GM19025 (cell line): ENCODE measurements around the gene C18orf32.
"Not testable (repeated sequence)": the region's sequence is repeated elsewhere in the genome, so short reads cannot be mapped to it uniquely, and the experiment has no call there.

Experiments
- ATAC-seq: cut with Tn5 transposase; IDR thresholded peaks from one replicate; pipeline ENCODE4 v1.9.1; 2021; ENCODE audit warnings: mild to moderate bottlenecking, low read depth, moderate library complexity; ENCODE audit not compliant: unreplicated experiment

C18orf32 gene

DNA sequence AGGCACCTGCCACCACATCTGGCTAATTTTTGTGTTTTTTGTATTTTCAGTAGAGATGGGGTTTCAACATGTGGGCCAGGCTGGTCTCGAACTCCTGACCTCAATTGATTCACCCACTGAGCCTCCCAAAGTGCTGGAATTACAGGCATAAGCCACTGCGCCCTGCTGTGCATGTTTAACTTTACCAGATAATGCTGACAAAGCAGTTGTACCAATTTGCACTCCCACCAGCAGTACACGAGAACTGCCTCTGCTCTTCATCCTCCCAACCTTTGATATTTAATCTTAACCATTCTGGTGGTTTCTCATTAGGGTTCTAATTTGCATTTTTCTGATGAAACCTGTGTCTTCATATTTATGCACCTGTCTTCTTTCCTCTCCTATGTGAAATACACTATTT lies 14.6 kb downstream of the C18orf32 start:
- ATAC-seq, result no peak

DNA sequence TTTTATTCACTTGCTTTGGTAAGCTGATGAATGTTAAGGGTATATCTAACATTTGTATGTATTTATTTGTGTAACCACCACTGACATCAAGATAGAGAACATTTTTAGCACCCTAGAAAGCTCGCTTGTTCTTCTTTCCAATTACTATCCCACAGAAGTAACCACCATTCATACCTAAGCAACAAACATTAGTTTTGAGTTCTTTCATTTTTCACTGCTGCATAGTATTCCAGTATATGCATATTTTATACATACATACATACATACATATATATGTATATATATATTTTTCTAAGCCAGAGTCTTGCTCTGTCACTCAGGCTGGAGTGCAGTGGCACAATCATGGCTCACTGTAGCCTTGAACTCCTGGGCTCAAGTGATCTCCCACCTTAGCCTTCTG lies 15.5 kb downstream of the C18orf32 start:
- ATAC-seq, result no peak

DNA sequence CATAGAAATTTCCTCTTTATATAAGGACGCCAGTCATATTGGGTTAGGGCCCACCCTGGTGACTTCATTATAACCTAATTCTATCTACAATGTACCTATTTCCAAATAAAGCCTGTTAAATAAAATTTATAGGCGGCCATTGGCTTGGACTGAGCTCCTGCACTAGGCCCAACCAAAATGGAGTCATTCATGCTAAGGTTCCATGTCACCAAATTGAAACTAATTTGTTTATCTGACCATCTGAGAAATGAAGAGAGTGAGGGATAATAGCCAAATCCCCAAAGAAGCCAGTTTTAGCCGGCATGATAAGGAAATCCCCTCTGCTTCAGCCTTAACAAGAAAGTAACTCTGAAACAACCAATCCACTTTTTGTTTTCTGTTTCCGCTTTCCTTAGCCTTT lies 19.4 kb downstream of the C18orf32 start:
- no peak for ATAC-seq

DNA sequence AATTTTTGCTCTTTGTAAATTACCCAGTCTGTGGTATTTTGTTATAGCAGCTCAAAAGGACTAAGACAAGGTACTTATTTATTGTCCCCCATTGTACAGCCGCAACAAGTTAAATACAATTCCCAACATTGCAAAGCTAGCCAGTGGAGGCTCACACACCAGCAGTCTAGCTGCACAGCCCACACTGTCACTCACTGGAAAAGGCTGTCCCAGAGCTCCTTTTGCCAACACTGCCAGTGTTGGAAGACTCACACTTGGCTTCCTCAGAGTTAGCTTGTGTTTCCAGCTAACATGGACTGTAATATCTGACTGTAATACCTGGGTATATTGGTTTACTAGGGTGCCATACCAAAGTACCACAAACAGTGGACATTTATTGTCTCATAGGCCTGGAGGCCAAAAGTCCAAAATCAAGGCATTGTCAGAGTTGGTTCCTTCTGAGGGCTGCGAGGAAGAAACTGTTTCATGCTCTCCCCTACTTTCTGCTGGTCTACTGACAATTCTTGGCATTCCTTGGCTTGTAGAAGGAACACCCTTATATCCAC lies 19.9 kb downstream of the C18orf32 start:
- no peak for ATAC-seq

DNA sequence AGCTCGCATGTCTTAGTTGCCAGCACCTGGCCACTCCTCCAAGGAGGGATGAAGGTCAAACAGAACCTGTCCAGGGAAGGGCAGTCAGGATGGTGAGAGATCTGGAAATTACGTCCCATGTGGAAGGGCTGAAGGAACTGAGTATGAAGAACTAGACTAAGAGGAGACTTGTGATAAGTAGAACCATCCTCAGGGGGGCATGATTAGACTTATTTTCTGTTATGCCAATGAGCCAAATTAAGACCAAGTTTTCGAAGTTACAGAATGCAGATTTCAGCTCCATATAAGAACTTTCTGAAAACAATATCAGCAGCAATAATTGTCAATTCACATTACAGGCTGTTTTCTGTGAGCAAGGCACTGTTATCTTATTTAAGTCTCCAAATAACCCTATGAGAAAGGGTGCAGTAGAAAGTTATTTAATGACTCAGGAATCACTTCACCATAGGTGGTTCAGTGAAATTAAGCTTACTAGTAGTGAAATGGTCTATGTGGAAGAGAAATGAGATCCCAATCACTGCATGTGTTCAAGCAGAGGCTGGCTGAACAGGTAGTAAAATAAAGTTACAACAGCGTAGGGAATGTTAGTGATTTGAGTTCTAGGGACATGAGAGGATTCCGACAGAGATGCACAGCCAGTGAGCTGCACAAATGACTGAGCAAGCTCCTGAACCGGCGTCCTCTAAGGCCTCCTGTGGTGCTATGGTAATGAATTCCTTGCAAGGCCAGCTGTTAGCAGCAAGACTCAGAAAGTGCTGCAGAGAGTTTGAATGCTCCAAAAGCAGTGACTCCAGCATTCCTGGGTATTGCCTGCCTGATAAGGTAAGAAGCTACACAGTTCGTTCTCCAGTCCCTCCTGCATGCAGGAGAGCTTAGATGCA lies 22.1 kb downstream of the C18orf32 start:
- ATAC-seq, result no peak

DNA sequence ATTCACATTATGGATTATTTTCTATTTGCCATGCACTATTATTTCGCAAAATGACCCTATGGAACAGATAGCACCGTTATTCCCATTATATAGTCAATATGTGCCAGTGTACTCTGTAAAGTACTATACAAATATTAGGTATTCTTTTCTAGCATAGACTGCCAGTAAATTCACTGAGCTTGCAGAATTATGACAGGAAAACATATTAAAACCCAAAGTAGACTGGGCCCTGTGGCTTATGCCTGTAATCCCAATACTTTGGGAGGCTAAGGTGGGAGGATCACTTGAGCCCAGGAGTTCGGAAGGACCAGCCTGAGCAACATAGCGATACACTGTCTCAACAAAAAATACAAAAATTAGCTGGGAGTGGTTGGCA lies 25.4 kb downstream of the C18orf32 start:
- ATAC-seq, result no peak

DNA sequence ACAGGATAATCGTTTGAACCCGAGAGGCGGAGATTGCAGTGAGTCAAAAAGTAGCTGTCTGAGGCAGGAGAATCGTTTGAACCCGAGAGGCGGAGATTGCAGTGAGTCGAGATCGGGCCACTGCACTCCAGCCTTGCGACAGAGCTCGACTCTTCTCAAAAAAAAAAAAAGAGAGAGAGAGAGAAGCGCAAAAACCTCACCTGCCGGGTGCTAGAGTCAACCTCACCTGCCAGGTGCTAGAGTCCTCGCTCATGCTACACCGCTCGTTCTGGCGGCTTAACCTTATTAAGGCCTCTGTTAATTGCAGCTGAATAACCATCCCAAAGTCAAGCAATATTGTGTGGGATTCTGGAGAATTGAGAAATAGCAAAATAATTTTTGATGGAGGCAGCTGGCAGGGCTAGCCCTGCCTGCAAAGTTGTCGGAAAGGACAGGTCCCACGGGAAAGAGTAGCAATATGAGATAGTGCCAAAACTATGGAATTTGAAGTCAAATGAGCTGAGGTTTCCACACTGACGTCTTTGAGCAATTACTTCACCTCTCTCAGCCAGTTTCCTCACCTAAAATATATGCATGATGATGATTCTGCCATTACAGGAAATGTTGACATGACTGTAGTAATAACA lies 25.9 kb downstream of the C18orf32 start:
- ATAC-seq, result no peak

DNA sequence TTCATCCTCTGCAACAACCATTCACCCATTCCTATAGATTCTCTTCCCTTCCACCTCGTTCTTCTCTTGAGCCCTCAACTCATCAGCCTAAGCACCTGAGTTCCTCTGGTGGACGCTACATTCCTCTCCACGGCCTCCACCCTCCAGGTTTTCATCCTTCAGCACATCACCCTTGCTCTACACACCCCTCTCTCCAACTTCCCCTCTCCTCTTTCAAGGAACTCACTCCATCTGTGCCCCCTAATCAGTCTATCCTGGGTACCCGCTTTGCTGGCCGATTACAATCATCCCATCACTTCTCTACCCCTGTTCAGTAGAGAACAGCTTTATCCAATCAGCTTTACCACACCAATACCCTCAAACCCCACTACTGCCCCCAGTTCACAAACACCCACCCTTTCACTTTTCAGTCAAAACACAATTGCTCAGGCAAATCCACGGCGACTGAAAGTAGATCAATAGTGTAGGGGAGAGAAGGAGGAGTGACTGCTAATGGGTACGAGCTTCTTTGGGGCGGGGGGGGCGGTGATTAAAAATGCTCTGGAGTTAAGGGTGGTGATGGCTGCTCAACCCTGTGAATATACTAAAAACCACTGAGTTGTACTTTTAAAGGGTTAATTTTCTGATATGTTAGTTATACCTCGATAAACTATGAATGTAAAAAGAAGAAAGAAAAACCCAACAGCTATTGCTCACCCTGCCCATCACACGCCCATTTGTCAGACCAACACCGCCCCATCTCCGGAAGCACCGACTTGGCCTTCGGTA lies 27.4 kb downstream of the C18orf32 start:
- no peak for ATAC-seq

DNA sequence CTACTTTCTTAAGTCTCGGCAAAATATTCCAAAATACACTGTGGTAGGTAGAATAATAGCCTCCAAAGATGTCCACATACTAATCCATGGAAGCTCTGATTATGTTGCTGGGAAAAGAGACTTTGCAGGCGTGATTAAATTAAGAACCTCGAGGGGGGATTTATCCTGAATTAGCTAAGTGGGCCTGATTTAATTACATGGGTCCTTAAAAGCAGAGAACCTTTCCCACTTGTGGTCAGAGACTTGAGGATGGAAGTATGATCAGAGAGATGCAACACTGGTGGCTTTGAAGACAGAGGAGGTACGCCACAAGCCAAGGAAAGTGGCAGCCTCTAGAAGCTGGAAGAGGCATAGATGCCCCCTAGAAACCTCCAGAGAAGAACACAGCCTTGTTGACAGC lies 29.4 kb downstream of the C18orf32 start:
- ATAC-seq, result no peak

DNA sequence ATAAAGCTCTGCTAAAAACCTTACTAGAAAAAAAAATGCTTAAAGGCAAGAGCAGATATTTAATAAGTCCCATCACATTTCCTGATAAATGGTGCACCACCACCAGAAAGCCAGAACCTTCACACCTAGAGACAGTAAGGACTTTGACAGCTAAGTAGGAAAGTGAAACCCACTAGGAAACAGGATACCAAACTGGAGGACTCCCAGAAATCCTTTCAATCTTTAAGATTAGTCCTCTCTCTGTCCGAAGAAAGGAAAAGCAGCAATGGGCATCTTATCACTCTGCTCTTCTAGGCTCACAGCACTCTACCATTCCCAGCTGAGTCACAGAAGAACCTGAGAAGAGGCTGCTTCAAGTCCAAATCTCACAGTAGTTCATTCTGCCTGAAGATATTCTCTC lies 30.2 kb downstream of the C18orf32 start:
- no peak for ATAC-seq

DNA sequence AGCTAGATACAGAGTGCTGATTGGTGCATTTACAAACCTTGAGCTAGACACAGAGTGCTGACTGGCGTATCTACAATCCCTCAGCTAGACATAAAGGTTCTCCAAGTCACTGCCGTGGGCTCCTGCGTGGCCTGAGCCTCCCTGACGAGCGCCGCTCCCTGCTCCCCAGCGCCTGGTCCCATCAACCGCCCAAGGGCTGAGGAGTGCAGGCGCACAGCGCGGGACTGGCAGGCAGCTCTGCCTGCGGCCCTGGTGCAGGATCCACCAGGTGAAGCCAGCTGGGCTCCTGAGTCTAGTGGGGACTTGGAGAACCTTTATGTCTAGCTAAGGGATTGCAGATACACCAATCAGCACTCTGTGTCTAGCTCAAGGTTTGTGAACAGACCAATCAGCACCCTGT lies 34.5 kb downstream of the C18orf32 start:
- ATAC-seq, result not testable (repeated sequence)

DNA sequence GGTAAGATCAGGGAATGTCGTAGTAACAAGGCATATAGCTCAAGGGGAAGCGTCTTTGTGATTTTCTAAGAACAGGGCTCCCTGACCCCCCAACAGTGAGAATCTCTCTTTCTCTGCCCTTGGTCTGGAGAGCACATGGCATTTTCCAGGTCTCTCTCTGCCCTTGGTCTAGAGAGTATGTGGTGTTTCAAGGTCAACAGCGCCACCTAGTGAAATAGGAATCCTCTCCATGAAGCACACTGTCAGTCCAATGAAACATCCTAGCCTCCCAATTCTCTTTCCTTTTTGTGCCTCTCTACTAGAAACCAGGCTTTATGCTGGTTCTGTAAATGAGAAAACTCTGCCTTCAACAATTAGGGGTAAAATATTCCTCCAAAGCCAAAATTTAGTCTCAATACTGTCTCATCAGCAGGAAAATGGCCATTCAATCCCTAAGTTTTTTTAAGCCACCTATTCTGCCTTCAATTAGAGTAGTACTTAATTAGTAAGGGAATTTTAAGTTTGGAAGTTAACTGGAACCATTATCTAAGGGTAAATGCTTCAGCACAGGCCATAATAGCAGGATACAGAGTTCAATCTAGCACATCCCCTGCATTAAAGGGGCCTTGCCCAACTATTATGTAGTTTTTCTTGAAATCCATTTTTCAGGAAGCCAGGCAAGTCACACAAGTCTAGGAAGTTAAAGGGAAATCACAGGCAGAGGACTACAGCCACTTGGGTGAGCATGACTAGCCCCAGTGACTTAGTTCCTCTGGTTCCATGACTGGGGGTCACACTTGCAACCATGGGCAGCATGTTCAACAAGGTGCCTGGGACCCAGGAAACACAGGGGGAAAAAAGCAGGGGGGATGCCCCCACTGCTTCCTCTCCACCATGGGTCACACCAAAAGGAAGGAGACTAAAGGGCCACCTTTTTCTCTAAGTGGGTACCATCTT lies 39.0 kb downstream of the C18orf32 start:
- ATAC-seq, result no peak

DNA sequence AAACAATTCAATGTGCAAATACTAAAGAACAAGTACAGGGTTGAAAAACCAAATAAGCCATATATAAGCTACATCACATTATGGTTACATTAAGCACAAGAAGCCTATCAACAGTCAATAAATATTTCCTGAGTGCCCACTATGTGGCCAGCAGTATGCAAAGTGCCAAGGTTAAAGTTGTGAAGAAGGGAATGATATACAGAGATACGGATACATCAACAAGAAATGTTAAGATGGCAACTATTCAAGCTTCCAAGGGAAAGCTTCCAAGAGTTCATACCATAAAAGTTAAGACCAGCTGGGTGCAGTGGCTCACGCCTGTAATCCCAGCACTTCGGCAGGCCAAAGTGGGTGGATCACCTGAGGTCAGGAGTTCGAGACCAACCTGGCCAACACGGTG lies 40.6 kb downstream of the C18orf32 start:
- ATAC-seq, result no peak

DNA sequence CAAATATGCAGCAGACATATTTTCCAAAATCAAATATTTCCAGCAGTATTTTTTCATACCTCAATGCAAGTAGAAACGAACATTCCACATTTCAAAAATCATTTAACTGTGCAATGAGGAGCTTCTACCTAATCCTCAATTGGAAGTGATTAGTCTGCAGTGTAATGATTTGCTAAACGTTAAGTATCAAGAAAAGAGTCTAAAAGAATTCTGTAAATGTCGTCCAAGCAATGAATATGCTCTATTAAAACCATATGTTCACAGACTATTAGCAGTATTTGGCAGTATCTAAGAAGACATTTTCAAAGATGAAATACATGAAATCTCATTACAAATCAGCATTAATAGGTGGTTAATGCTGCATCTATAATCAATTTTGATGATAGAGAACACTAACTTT lies 42.5 kb downstream of the C18orf32 start:
- ATAC-seq, result no peak

DNA sequence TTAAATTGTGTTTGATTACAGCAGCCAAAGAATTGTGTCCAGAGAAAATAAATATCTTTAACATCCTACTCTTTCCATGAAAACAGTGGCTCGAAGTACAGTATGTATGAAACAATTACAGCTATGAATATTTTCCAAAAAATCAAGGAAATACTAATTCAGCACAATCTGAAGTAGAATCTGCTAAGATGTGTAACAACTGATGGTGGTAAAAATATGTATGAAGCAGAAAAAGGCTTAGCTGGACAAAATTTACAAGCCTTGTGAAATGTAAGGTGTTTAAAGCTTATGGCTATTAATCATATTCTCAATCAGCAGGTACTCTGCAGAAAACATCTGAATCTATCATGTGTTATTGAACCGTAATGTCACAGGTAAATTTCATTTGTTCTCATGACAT lies 43.2 kb downstream of the C18orf32 start:
- no peak for ATAC-seq

DNA sequence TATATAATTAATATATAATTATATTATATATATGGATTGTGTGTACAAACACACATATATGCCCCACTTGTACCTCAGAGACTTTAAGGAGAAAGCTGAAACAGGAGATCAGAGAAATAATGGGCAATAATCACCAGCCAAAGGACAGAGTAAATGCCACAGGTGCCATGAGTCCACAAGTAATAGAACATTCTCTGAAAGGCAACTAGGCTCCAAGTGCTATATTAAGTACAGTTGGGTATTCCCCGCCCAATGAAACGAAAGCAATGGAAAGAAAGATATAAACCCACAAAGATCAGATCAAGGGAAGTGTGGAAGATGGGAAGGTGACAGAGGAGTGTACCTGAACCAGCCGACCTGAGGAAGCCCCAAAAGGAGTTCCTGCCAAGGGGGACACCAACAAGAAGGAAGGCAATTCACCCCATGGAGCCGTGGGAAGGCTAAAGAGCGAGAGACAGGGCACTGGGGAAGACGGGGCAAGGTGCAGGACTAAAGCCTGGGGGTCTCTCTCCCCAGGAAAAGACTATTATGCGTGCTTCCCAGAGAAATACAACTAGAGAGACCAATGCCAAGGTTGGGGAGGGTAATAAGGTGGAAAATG lies 45.6 kb downstream of the C18orf32 start:
- ATAC-seq, result no peak

DNA sequence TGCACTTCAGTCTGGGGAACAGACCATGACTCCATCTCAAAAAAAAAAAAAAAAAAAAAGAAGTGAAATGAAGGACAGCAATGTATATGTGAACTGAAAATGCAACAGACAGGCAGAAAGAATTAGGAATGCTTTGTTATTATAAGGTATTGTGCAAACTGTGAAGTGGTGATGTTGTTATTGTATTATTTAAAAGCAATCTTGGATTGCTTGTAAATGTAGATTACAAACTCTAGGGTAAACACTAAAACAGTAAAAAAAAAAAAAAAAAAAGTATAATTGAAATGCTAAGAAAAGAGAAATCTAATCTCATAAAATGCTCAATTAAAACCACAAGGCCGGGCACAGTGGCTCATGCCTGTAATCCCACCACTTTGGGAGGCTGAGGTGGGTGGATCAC lies 51.9 kb downstream of the C18orf32 start:
- no peak for ATAC-seq

DNA sequence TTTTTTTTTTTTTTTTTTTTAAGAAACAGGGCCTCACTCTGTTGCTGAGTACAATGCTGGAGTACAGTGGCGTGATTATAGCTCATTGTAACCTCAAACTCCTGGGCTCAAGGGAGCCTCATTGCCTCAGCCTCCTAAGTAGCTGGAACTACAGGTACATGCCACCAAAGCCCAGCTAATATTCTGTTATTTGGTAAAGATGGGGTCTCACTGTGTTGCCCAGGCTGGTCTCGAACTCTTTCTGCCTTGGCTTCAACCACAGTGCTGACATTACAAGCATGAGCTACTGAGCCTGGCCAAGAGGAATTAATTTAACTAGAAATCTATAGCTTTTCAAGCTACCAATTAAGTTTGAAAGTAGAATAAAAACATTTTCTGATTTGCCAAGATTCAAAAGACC lies 54.4 kb downstream of the C18orf32 start:
- no peak for ATAC-seq

DNA sequence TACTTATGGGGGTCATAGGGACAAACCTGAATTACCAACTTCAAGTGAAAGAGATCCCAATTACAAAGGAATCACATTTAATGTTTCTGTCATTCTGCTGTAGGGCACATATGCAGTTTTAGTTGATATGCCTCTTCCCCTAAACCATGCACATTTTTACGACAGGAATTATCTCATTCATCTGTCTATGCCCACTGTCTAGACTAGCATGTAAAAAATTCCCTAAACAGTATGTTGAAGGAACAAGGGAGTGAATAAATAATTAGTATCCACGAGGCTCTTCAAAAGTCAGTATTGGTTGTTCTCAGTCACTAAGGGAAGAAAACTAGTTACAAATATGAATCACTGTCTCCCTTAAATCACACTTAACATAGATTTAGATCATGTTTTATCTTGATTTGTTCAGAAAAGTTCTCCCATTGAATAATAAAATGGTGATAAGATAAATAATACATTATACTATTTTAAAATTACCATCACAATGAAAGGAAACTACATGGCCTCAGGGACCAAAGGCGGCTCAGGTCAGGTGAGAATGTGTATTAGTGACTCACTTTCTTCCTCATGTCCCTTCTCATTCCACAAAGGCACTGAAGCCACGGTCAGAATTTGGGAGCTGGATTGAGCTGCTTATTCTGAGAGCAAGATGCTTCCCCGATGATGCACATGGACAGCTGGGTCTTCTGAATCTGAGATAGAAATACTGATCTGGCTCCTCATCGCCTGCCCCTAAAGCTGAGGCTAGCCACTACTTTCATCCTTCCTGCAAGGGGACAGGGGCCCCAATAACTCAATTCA lies 55.7 kb downstream of the C18orf32 start:
- ATAC-seq, result no peak
